ENCODE results near the gene KCTD1.

Gene KCTD1

DNA sequence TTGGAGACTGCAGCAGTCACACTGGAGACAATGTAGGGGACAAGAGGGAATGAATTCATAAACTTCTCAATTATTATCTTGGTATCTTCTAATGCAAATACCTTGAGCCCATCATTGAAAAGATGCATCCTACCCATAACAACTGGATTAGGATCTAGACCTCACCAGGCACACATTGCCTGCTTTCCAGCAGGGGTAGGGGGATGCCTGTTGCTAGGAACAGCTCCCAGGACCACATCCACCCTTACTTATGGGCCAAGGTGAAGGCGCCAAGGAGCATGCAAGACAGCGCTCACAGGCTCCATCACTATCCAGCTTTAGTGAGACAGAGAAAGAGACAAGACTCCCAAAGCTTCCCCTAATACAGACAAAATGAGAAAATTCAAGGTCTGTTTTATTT is 24.4 kb downstream of the KCTD1 start:
- no peak for DNase-seq (ENCODE audit: low spot score)

DNA sequence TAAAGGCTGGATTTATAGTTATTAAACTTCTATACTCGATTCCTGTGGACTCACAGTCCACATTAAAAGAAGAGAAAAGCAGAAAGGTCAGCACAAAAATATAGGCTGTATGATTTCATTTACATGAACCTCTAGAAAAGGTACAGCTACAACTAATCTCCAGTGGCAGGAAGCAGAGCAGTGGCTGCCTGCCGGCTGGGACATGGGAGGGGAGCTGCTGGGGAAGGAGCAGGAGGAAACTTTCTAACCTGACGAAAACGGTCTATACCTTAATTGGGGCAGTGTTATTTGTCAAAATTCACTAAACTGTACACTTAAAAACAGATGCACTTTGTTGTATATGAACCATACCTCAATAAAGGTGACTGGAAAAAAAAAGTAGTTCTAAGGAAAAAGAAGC is 26.7 kb downstream of the KCTD1 start:
- DNase-seq (ENCODE audit: low spot score), result no peak

DNA sequence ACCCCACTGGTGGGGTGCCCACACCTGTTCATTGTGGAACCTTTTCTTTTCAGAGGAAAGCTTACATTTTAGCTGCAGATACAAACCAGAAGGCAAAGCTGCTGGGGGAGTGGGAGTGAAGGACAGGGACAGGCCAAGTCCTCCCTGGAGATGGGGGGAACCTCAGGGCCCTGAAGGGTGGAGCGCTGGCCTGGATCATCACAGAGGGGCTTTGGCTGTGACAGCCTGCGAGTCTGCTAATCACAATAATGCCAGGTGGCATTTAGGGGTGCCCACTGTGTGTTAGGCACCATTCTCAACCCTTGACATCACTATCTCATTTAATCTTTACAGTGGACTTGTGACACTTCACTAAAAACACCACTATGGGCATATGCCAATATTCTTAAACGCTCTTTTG is 27.4 kb downstream of the KCTD1 start:
- DNase-seq (ENCODE audit: low spot score), result no peak

DNA sequence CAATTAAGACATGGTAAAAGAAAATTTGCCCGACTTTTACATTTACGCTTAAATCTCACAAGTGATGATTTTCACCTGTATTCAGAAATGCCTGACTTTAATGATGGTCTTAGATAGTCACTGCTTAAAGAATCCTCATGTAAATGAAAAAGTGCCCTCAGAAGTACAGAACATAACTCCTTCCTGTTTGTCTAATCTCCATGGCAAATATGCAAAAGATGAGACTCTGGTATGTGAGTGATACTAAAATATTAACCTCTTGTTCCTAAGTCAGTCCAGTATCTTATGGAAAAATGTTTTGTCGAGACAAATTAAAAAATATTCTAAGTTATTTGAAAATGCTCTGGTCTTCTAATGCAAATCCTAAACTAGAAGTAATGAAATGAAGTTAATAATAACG is 29.2 kb downstream of the KCTD1 start:
- no peak for DNase-seq (ENCODE audit: low spot score)

DNA sequence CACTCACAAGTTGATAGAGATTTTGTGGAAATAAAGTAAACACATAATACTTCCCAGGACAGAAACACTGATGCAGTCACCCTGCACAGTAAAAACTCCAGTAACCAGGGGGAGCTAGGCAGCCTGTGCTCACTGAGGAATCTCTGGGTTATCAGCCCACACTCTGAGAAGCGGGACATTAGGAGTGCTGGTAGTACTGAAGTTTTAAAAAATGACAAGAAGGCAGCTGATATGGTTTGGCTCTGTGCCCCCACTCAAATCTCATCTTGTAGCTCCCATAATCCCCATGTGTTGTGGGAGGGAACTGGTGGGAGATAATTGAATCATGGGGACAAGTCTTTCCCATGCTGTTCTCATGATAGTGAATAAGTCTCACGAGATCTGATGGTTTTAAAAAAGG is 31.4 kb downstream of the KCTD1 start:
- no peak for DNase-seq (ENCODE audit: low spot score)

DNA sequence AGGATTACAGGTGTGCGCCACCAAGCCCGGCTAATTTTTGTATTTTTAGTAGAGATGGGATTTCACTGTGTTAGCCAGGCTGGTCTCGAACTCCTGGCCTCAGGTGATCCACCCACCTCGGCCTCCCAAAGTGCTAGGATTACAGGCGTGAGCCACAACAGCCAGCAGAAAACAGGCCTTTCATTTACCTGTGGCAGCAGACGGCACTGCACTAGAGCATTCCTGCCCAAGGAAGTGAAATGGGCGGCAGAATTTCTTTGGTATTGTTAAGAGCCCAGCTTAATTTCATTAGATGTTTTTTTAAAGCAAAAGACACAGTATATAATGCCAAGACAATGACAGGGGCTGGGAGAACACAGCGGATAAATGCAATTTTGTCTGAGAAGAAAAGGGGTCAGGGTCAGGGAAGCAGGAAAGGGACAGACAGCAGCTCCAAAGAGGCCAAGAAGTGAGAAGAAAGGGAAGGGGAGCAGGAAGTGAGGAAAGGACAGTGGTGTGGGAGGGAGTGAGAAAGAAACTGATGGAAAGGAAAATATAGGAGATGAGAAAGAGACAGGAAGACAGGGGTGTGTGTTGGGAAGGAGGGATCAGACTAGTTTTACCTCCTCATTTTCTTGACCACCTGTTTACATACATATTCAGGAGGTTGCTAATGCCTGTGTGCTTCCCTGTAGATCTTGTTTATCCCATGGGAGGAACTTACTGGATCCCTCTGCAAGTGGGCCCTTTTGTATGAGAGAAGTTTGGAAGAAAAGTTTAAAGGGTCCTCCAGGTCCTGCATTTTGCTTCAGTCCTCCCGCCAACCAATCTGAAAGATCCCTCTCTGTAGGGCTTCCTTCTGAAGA is 32.5 kb downstream of the KCTD1 start:
- DNase-seq (ENCODE audit: low spot score), result no peak

DNA sequence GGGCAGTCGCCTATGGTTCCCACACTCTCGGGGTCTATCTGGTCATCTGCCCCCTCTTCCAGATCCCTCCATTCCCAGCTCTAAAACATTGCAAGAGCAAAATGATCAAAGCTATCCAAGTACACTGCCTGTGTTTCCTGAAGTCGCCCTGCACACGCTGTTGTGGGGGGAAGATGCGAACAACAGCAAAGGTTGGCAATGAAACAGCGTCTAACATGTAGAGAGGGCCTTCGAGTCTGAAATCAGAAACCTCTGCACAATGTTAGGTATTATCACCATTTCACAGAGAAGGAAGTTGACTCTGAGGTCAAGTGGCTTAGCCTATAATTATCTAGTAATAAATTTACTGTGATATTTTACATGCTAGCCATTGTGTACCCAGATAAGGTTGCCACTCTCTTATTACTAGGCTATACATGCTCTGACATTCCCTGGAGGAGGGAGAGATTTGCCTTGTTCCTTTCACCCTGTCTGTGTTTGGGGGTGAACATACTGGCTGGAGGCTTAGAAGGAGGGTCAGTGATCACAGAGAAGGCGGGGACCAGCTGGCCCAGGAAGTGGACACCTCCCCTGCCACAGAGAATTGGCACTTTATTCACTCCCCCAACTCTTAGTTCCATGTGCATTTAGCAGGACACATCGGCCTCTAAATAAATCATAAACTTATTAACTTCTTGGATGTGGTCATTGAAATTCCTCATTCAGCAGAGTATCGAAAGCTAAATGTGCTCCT is 36.8 kb downstream of the KCTD1 start:
- DNase-seq (ENCODE audit: low spot score), result no peak

DNA sequence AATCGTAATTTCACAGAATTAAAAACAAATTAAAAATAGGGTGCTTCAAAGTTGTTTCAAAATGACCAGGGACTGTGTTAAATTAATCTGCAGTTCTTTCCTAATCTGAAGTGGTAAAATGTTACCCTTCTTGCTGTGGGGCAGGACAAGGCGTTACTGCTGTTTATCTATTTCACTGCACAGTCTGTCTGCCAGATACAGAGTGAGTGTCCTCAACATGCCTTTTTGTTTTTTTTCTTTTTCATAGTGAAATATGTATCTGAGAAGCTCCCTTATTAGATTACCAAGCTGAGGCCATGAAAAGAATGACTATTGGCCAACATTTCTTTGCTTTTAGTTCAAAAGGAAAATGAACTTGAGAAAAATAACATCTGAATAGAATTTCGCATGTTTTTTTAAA is 38.0 kb downstream of the KCTD1 start:
- DNase-seq (ENCODE audit: low spot score), result no peak

DNA sequence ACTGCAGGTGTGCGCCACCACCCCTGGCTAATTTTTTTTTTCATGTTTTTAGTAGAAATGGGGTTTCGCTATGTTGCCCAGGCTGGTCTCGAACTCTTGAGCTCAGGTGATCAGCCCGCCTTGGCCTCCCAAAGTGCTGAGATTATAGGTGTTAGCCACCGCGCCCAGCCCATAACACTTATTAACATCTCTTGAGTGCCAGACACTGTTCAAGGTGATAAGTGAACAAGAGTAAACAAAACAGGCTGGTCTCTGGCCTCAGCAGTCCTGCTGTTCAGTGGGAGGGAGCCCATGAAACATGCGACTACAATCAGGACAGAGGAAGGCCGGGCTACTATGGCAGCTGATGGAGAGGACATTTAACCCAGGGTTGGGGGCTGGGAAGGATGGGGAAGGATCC is 42.3 kb downstream of the KCTD1 start:
- no peak for DNase-seq (ENCODE audit: low spot score)

DNA sequence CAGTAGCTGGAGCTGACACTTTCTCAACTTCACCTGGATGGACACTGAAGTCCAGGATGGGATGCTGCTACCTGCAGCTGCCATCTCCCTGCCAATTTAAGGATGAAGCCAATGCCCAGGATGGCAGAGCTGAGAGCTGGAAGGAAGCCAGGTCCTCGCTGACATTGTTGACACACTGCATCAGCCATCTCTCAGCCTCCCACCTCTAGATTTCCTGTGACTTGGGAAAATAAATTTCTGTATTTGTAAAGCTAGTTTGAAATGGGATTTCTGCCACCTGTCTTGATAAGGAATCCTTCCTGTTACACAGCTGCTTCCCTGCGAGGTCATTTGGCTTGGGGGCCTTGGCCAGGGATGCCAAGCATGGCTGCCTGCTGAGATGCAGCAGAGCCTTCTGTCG is 43.5 kb downstream of the KCTD1 start:
- no peak for DNase-seq (ENCODE audit: low spot score)

DNA sequence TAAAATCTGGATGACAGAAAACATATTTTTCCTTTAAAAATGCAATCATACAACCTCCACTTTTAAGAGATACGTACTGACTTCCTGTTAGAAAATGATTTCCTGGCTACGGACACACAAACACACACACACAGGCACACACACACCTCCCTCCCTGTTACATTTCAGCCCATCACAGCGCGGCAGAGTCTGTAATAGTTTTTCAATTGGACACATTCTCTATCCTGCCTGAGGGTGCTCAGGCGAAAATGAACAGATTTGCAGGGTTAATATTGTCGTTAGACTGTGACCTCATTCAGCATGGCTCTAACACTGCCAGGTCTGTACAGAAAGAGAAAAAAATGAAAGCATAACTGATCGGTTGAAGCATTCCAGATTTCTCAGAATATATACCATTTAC is 45.0 kb downstream of the KCTD1 start:
- DNase-seq (ENCODE audit: low spot score), result no peak

DNA sequence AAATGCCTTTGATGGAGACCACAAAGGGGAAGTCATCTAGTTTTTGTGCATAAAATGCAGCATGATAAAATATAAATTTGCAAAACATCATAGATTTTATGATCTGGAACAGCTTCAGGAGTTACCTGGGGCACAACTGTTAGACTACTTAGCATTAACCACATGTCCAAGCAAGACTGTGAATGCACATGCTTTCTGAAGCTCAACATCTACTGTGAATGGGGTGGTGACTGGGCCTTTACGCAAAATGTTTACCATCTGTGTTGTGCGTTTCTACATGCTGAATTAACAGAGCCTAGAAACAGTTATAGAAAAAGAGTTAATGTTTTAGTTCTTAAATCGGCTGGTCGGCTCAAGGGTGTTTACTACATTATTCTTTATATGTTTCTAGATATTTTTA is 45.5 kb downstream of the KCTD1 start:
- DNase-seq (ENCODE audit: low spot score), result no peak

DNA sequence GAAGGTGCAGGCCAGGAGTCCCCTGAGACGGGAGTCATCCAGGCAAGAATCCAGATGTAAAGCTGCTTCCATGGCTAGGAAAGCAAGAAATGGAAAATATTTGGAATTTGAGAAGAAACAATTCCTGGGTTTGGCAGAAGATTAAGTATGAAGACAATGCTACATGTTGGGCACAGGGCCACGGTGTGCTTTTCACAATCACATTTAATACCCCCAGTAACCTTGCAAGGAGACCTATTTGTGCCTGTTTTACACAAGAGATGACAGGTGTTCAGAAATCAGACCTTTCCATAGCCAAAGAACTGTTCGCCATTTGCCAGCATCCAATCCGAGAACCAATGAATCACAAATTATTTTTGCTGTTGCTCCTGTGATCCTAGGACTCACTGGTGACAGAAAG is 50.5 kb downstream of the KCTD1 start:
- no peak for DNase-seq (ENCODE audit: low spot score)

DNA sequence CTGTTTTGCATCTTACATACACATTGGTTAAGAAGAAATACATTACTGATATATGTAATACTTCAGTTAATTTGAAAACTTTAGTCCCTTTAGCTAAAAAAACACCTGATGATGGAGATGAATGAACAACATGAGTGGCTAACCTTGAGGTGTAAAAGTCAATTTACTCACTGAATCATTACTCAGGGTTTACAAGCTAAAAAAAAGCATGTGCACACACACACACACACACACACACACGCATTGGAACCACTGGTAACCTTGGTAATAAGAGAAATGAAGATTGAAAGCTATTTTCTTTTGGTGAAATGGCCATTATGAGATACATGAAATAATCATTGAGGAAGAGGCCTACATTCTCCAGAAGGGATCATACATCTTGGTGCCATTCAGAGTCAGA is 51.8 kb downstream of the KCTD1 start:
- DNase-seq (ENCODE audit: low spot score), result no peak

DNA sequence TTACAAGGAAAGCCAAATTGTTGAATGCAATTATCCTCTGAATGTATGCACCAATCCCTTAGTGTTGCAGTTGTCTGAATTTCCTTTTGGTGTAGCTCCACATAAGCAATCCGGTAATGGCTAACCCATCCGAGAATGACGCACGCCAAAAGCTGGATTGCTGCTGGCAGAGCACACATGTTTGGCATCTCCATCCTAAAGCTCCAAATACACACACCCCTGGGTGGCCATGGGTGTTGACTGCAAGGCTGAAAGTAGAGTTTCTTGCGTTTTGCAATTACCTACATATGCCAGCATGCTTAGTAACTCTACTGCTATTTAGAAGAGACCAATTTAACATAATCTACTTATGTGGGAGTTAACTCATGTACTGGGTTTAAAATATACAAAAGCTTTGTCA is 53.1 kb downstream of the KCTD1 start:
- DNase-seq (ENCODE audit: low spot score), result no peak

DNA sequence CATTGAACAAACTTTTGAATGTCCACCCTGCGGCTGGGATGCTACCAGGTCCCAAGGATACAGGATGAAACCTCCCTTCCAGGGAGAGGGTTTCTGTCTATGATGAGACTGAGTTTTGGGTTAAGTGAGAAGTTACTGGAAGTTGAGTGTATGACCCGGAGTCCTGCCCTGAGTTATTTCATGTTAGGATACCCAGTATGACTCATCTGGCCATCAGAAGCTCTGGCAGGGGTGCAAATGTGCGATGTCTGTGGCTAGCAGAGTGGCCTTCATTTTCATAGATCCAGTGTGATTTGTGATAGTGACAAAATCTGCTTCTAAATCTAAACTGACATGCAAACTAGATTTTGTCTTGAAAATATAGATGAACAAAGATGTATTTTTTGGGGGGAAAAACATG is 55.3 kb downstream of the KCTD1 start:
- no peak for DNase-seq (ENCODE audit: low spot score)

DNA sequence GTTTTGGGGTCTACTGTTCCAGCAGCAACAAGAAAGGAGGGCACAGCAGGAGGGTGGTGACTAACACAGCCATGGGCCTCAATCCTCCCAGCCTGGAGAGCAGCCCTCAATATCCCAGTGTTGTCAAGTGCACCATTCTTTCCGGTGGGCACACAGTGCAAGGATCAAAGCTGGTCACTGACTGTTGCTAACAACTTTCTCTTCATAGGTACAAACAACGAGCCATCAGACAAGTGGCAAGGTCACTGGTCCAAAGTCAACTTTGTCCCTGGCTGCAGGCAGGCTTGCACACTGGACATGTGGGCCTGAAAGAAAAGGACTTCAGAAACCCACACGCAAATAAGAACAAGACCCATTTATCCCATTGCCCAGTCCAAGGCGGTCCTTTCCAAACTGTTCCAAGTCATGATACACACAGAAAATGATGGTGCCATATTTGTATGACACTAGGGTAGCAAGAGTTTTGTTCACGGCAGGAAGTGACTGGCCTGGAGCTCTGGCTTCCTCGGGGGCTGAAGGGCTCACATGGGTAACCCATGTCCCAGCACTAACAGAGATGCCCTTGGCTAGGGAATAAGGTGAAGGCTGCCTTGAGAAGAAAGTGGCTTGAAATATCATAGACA is 57.0 kb downstream of the KCTD1 start:
- DNase-seq (ENCODE audit: low spot score), result no peak

DNA sequence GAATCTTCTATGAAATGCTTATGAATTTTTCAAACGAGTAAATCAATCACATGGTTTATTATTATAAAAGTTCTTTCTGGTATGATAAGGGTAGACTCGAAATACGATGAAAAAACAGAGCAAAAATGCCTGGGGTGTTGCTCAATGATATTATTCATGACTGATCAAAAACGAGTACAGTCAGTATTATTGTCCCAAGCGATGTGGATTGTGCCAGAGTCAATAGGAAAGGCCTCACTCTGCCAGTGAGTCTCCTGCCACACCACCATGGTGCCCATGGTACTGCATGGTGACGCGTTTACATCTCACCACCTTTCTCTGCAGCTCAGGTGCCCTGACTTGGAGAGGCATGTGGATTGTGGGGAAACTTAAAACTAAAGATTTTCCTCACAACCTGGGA is 58.5 kb downstream of the KCTD1 start:
- no peak for DNase-seq (ENCODE audit: low spot score)

DNA sequence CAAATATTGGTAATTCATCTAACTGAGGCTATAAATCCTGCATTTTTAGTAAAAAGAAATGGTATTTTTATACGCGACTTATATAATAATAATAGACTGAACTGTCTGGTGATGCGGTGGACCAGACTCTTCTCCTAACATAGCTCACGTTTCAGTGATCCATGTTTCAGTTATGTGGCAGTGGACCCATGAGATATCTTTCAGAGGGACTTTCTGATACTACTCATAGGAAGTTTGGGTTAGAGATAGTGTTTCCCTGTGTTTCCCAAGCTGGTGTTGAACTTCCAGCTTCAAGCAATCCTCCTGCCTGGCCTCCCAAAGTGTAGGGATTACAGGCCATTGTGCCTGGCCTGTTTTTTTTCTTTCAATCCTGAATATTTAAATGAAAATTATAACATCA is 59.2 kb downstream of the KCTD1 start:
- no peak for DNase-seq (ENCODE audit: low spot score)

DNA sequence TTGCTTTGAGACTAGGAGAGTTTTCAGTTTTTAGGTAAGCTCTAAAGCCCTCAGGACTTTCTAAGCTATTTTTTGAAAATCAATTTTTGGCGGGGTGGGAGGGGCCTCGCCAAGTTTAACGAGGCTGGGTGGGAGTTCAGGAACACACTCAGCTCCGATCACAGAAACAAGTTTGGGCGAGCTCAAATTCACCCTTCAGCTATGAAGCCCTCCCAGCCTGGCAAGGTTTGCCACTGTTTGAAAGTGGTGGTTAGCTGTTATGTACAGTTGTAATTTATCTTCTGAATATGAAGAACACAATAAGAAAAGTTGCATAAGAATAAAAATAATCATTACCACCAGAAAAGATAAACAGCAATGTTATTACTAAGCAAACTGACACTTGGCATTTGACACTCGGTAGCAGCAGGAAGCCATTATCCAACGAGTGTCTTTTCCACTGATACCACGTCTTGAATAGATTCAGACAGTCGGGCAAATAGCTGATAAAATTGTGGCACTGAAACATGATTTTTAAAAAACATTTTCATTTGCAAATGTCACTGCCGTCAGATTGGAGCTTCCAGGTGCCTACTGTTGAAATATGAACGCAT is 59.8 kb downstream of the KCTD1 start:
- no peak for DNase-seq (ENCODE audit: low spot score)

DNA sequence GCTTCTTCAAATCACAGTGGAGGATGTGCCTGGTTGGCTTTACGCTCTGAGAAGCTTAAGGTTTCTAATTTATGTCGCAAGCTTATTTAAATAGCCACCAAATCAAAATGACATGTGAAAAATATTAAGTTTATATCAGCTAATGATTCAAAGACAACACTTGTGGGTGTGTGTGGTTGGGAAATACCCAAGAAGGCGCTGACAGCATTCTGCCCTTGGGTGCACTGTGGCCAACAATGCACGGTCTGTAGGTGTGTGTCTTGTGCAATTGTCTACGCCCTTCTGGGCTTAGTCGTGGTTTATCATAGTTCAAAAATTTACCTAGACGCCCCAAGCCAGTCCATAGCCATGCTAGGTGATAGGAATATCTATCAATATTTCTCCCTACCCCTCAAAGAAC is 60.9 kb downstream of the KCTD1 start:
- DNase-seq (ENCODE audit: low spot score), result no peak

DNA sequence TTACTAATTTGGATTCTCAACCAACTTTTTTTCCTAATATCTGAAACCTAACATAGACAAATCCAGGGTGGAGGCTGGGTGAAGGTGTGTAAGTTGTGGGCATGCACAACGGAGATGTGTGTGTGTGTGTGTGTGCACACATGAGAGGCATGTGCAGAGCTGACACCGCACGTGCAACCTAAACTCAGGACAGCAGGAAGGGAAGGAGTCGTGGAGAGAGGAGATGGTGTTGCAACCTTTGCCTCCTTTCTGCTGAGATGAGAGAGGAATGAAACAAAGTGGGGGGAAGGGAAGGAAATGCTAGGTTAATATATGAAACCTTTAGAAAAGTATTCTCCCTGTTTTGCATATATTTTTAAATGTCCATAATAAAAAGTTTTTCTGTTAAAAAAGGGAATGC is 64.7 kb downstream of the KCTD1 start:
- no peak for DNase-seq (ENCODE audit: low spot score)

DNA sequence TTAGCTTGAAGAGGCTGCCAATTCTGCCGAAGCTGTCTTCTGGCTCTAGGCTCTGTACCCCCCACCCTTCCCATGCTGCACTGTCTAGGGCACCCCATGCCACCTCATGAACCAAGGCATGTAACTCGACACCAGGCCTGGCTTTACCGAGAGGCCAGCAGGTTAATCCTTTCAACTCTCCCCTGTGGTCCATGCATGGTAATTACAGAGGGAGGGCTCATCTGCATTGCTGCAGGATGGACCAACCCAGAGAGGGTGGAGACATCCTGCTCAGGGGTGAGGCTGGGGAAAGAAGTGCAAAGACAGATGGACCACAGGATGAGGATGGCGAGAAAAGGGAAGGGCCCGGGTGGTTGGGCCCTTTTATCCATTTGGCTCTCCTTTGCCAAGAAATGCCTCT is 65.8 kb downstream of the KCTD1 start:
- no peak for DNase-seq (ENCODE audit: low spot score)
